HG03039 (cell line): Measurements from ENCODE around the gene GPX5.

Source experiments
- ATAC-seq: cut with Tn5 transposase; IDR thresholded peaks from one replicate; pipeline ENCODE4 v1.9.1; 2021; ENCODE audit warnings: mild to moderate bottlenecking, moderate library complexity; ENCODE audit not compliant: unreplicated experiment

Gene GPX5

GRCh38 chr6:28553384-28553985 lies 27.8 kb downstream of the GPX5 start:
- no peak for ATAC-seq

GRCh38 chr6:28553986-28554881 lies 28.6 kb downstream of the GPX5 start:
- ATAC-seq = no peak

GRCh38 chr6:28555136-28555535 lies 29.5 kb downstream of the GPX5 start:
- ATAC-seq = no peak

- ATAC-seq = no peak
Observed at GRCh38 chr6:28558629-28559028, 32.9 kb downstream of the GPX5 start.

GRCh38 chr6:28563430-28564095 lies 37.9 kb downstream of the GPX5 start:
- no peak for ATAC-seq

GRCh38 chr6:28565823-28566526 lies 40.3 kb downstream of the GPX5 start:
- no peak for ATAC-seq

GRCh38 chr6:28566527-28567252 lies 41.0 kb downstream of the GPX5 start:
- ATAC-seq = no peak

- no peak for ATAC-seq
Observed at GRCh38 chr6:28567506-28567905, 41.8 kb downstream of the GPX5 start.

- no peak for ATAC-seq
Observed at GRCh38 chr6:28568515-28569108, 42.9 kb downstream of the GPX5 start.

- no peak for ATAC-seq
Observed at GRCh38 chr6:28569748-28570147, 44.1 kb downstream of the GPX5 start.

- ATAC-seq = no peak
Observed at GRCh38 chr6:28580475-28580874, 54.8 kb downstream of the GPX5 start.

GRCh38 chr6:28583463-28583862 lies 57.8 kb downstream of the GPX5 start:
- no peak for ATAC-seq
